Activated CD4-positive, CD25-positive, alpha-beta regulatory T cell treated with anti-CD3 and anti-CD28 coated beads, Interleukin-2, amount 50 U/mL, for 72 hours (primary cell): ENCODE measurements around the gene SUPT4H1.
A peak's percentile ranks its signal among the peaks of the same experiment; 100 is the strongest.

Experiments used
- DNase-seq: peaks from one replicate; pipeline ENCODE4 v3.0.0; 2021

The SUPT4H1 gene

GRCh38 chr17:58302919-58303585 is 48.9 kb downstream of the SUPT4H1 start:
- DNase-seq, result peak; percentile 28

- DNase-seq, result peak; percentile 27
Observed at GRCh38 chr17:58302171-58302918, 49.7 kb downstream of the SUPT4H1 start.

DNA sequence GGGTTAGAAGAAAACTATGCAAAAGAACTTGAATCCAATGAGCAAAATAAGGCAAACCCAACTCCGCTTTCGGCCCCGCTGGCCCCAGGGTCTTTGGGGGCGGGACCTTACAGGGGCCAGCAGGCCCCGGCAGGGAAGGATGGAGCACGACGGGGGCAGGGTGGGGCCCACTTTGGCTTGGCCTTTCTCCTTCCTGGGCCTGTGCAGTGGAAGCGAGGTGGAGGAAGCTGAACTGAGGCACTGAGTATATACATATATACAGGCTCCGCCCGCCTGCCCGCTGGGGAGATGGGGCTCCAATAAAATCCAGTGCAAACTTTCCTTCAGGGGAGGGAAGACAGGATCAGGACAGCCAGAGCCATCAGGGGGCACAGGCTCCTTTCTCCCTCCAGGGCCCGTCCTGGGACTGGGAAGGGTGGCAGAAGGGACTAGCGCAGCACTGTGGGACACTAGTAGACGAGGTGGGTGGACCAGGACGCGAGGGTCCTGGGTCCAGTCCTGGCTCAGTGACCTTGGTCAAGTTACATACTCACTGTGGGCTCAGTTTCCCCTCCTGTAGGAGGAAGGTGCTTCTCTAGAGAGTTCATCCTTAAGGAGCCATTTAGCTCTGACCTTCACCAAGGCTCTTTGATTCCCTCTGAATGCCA is 50.4 kb downstream of the SUPT4H1 start:
- peak; percentile 26 for DNase-seq

DNA sequence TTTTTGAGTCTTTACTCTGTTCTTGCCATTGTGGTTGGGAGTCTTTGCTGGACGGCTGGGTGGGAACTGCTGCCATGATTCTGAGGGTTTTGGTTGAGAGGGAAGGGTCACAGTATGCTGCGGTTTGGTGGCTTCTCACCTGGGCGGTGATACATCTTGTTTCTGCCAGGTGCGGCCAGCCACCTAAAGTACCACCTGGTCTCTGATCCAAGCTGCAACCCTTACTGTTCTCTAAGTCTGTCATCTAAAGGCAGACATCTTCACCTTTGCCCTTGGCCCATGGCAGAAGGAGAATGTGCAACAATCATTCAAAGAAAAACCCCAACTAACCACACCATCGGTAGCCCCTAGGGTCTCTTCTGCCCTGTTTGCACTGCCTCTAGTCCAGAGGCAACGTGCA is 51.7 kb downstream of the SUPT4H1 start:
- DNase-seq, result peak; percentile 9
